Superior temporal gyrus (tissue), 1 donor: ENCODE measurements around the gene CAMTA2.

Experiments used
- DNase-seq: peaks from one replicate; pipeline ENCODE4 v3.0.0-alpha.2; 2016; ENCODE audit errors: extremely low spot score

CAMTA2 gene

DNA sequence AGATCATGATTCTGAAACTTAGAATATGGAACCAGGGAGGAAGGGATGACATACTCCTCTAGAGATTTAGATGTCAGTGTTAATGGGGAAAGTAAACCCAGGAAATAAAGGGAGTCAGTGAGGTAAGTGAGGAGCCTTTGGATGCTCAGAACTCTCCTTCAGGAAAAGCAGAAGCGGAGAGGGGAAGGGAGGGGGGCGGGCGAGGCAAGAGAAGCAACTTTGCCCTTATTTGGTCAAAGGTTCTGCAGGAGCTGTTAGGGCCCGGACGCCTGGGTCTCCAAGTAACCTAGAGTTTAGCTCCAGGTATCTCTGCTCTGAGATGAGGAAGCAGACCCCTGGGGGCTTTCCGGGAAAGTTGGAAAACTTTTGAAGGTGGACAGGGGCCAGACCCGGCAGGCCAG, 40.5 kb downstream of the CAMTA2 start:
- no peak for DNase-seq

DNA sequence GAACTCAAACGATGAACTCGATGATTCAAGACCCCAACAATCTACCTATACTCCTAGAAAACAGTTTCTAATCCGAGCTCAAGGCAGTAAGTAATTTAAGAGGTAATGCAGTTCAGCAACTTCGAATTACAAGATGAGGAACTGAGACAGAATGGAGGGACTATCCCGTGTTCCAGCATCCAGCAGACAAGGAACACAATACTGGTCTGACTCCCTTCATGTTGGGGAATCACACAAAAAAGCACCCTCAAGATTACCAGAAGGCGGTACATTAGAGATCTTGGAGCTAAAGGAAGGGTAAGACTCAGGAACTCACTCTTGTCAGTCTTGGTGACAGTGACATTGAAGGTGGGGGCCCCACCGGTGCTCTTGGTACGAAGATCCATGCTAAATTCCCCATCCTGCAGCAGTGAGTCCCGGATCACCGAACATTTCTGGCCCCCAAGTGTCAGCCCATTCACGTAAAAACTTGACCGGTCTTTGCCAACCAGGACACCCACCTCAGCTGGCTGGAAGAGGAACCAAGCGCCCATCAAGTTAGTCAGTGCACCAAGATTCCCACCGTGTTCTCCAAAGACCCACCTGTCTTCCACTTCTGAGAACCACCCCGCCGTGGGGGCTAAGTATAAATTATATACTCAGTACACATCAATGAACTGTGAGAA, 41.0 kb downstream of the CAMTA2 start:
- no peak for DNase-seq

DNA sequence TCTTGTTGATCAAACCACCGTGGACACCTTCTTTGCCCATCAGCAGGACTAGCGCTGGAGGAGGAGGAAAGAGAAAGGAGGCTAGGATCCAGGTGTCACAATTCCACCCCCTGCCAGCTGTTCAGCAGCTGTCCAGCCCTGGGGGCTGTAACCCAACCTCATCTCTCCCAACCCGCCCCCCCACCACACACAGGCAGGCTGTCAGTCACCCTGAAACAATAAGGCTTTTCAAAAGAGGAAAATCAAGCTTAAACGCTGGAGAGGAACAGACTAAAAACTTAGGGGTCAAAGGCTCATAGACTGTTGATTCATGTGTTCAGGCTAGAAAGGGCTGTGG, 41.6 kb downstream of the CAMTA2 start:
- DNase-seq: no peak

DNA sequence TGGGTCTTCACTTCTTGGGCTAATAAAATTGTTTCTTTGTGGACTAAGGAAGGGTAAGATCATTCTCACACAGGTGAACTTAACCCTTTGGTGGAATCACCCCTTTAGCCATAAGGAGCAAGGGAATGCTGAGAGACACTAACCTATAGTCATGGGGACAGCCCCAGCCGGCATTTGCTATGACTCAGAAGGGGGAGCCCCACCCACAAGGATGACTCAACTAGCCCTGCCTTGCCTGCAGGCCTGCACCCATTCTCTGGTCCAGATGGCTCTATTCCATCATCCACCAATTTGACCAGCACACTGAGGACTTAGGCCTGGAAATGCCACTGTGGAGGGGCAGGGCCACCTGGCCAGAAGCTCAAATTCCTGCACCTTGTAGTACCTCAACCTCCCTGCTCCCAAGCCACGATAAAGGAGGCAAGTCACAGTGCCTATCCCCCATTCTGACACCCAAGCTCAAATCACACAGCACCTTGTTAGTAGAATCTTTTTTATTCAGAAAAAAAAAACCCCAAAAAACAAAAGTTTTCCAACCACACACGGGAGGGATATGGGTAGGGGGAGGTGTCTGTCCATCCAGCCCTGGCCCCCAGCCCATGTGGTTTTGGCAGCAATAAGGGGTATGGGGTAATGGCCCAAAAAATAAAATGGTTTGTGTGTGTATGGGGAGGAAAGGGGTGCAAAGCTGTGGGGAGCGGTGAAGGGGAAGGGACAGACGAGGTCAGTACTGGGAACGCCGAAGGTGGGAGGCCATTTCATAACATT, 42.1 kb downstream of the CAMTA2 start:
- DNase-seq: peak; percentile 48

DNA sequence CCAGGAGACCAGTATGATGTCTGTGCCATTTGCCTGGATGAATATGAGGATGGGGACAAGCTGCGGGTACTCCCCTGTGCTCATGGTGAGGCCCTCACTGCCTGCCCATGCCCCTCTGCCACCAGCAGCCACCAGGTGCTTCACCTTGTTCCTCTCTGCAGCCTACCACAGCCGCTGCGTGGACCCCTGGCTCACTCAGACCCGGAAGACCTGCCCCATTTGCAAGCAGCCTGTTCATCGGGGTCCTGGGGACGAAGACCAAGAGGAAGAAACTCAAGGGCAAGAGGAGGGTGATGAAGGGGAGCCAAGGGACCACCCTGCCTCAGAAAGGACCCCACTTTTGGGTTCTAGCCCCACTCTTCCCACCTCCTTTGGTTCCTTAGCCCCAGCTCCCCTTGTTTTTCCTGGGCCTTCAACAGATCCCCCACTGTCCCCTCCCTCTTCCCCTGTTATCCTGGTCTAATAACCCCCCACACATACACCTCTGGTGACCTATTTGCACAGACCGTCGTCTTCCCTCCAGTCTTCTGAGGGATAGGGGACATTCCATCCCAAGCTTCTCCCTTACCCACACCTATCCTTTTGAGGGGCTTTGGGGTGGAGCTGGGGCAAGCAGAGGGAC, 42.8 kb downstream of the CAMTA2 start:
- no peak for DNase-seq

DNA sequence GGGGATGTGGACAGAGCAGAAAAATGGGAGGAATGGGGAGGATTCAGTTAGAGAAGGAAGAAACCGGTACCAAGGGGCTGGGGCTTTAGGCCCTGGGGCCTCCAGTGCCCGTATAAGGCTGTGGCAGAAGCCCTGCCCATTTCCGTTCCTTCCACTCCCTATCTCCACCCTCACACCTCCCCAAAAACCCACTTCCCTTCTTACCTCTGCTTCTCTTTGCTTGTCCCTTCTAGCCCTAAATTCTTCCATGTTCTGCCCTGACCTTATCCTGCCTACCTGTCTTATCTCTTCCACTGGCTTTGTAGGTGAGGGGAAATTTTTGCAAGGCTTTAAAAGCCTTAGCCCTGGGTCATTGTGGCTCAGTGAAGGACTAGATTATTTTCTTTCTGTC, 43.3 kb downstream of the CAMTA2 start:
- no peak for DNase-seq

DNA sequence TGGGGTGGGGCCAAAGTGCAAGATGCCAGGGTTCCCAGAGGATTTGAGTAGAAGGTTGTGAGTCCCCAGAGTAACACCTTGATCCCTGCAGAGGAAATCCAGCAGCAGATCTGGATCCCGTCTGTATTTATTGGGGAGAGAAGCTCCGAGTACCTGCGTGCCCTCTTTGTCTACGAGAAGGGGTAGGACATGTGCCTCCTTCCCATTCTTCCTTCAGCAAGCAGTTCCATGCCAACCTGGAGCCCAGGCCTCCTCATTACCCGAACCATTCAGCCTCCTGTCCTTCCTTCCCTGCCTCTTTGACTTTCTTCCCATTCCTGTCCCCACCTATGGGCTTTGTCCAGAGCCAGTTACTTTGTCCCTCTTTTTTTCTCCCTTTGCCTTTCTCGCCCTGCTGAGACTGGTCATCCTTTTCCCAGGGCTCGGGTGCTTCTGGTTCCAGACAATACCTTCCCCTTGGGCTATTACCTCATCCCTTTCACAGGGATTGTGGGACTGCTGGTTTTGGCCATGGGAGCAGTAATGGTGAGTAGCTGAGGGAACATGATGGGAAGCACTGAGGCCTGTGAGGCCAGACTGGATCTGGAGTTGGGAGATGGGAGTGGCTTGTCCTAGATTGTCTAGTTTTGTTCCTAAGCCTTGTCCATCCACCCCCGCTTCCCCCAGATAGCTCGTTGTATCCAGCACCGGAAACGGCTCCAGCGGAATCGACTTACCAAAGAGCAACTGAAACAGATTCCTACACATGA, 44.5 kb downstream of the CAMTA2 start:
- no peak for DNase-seq

DNA sequence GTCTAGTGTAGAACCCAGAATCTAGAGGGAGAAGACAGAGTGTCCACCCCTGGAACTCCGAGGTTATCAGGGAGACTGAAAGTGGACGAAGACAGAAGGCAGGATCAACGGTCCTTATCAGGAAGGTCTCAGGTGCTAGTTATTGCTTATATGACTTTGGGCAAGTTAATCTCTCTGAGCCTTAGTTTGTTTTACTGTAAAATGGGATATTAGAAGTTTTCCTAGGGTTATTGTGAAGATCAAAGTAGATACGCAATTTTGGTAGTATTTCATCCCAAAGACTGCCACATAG, 46.2 kb downstream of the CAMTA2 start:
- no peak for DNase-seq

DNA sequence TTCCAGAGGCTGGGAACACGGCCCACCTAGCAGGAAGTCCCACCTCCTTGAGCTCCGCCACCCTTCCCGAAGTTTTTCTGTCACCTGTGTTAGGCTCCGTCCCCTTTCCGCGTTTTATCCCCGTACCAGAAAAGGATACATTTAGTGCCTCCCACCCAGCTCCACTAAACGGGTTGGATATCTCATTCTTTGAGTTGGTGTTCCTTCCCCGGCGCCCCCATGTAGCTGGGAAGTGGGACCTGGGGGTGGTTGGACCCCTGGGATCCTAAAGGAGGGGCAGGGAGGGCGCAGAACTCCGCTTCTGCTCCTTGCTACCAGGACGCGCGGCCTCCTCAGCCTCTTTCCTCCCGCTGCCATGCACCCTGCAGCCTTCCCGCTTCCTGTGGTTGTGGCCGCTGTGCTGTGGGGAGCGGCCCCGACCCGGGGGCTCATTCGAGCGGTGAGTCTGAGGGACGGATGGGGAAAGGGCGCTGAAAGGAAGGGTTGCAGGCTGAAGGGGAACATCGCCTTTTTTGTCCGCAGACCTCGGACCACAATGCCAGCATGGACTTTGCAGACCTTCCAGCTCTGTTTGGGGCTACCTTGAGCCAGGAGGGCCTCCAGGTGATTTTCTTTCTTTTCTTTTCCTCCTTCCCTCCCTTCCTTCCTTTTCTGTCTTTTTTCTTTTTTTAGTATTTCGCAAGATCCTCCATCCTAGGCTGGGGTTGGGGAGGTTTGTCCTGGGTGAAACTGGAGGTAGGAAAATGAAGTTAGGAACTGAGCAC, 46.7 kb downstream of the CAMTA2 start:
- DNase-seq: no peak

DNA sequence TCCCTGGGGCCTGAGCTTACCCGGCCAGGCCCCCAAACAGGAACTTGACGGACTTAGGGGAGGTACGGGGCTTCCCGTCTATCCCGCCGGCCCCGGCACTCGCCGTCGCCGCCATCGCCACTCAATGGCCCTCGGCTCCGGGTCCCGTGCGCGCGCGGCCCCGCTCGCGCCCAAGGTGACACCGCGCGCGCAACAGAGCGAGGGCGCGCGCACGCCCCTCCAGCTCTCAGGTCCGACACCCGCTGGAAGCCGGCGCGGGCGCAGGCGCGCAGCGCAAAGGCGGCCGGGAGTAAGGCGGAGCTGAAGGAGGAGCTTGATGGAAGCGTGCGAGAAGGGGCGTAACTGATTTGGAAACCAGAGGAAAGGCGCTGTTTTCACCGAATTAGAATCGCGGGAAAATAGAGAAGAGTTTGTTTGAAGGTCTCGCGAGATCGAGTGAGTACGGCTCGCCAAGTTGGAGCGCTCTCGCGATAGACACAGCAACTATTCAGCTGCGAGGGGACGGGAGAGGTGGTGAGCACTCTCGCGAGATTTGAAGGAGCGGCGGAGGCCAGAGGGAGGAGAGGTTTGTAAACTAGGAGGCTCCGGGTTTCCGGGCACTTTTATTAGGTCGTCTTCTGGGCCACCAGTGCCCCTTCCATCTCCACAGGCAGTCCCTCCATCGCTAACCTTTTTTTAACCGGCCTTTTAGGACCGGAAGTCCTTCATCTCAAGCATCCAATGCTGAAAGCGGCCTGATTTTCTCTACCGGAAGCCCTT, 47.5 kb downstream of the CAMTA2 start, which contains the start of the genes RNF167 and SLC25A11:
Gene RNF167 (plus strand): TSS at position 473 of the 759 bp plus-strand sequence. CDS start 642 bp downstream, outside the sequence.
Gene SLC25A11 (minus strand): TSS at position 251 of the 759 bp plus-strand sequence. CDS start 136 bp downstream, at position 115.
- peak; percentile 99 for DNase-seq

DNA sequence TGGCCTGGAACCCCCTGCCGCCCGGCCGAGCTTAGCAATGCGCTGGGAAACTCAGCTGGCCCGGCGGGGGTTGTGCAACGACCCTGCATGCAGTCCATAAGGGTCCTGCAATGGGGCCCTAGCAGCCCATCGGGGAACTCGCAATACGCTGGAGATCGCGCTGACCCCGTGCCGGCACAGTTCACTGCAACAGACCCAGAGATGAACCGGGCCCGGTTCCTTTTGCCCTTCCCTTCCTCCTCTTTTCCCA, 48.0 kb downstream of the CAMTA2 start:
- peak; percentile 19 for DNase-seq

DNA sequence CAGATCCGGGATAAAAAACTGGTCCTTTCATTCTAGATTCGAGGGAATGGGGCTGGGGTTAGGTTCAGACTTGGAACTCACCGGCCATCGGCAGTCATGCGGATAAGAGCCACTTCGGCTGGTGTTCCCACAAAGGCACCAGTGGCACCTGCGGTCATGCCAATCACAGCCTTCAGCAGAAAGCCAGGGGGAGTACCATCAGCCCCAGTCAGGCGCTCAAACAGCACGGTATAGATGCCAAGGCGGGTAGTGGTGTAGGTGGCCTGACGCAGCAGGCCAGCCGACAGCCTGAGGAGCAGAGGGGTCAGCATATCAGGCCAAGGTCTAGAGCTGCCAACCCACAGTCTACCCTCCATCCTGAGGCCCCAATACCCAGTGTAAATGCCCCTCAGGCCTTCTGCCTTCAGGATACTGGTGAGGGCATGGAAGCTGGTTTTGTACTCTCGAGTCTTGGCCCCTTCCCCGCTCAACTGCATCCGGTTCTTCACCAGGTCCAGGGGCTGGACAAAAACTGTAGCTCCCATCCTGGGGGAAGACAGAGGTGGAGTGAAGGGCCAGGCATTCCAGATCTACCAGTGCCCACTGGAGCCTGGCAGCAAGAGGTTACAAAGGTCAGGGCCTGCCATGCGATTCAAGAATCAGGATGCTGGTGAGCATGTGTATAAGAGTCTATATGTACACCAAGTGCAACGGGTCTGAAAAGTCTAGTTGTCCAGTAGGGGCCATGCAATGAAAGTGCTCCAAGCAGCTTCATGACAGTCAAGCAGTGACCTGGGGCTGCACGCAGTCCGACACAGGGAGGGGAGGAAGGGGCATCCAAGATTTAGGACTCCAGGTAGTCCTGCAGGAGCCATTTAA, 48.6 kb downstream of the CAMTA2 start:
- DNase-seq: no peak

DNA sequence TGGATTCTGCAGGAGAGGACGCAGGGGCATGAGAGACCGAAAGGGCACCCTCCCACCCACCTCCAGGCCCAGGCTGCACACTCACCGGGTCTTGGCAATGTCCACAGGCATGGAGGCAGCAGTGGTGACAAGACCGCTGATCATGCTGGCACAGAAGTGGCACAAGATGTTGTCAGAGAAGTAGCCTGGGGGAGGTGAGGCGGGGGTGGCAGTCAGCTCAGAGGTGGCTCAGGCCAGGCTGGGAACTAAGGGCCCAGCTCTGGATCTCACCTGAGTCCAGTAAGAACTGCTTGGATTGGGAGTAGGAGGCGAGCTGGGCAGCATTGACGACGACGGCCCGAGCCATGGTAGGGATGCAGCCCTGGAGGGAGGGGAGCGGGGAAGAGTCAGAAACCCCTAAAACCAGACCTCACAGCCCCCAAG, 49.4 kb downstream of the CAMTA2 start:
- no peak for DNase-seq

DNA sequence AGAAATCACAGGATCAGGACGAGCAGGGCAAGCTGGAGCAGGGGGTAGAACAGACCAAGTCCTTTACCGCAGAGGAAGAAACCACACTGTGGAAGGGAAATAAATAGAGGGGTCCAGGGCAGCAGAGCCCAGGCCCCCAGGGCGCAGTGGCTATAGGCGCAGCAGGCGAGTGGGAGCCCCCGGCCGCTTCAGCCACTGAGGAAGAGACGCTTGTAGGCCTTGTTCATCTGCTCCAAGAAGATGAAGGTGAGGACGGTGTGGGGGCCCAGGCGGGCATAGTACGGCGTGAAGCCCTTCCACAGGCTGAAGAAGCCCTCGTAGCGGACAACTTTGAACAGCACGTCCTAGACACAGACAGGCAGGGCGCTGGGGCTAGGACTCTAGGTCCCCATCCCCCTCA, 49.9 kb downstream of the CAMTA2 start:
- DNase-seq: no peak

DNA sequence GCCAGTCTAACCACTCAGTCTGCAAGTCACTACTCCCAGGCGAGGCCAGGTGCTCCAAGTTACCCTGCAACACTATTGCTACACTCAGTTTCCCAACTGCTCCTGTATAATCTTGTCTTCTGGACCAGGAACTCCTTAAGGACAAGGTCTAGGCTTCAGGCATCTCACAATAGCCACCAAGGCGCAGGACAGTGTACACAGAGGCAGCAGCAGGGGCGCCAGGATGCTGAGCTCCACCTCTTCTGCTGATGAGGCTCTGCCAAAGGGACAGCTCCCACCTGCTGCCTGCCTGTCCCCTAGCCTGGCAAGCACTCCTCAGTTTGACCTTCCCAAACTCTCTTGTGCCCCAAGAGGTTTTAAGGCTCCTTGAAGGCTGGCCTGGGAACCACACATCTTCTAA, 51.0 kb downstream of the CAMTA2 start:
- DNase-seq: no peak

DNA sequence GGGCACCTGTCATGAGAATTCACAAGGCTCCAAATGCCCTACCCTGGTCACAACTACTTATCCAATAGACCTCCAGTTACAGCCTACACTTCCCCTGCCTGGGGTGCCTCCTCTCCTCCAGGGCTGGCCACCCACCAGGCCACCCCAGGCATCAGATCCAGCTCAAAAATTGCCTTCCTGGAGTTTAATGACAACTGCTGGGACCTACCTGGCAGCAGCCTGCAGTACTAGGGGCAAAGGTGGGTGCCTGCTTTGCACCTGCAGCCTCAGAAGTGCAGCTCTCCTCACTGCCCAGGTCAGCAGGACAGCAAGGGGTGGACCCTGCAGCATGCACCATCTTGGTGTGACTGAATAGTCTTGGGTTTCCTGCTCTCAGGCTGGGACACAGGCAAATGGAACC, 51.8 kb downstream of the CAMTA2 start:
- no peak for DNase-seq

DNA sequence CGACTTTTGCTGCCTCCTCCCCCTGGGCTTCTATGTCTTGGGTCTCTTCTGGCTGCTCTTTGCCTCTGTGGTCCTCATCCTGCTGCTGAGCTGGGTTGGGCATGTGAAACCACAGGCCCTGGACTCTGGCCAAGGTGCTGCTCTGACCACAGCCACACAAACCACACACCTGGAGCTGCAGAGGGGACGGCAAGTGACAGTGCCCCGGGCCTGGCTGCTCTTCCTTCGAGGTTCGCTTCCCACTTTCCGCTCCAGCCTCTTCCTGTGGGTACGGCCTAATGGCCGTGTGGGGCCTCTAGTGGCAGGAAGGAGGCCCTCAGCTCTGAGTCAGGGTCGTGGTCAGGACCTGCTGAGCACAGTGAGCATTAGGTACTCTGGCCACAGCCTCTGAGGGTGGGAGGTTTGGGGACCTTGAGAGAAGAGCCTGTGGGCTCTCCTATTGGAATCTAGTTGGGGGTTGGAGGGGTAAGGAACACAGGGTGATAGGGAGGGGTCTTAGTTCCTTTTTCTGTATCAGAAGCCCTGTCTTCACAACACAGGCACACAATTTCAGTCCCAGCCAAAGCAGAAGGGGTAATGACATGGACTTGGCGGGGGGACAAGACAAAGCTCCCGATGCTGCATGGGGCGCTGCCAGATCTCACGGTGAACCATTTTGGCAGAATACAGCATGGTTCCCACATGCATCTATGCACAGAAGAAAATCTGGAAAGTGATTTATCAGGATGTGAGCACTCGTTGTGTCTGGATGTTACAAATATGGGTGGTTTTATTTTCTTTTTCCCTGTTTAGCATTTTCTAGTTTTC, 53.1 kb downstream of the CAMTA2 start:
- DNase-seq: no peak

DNA sequence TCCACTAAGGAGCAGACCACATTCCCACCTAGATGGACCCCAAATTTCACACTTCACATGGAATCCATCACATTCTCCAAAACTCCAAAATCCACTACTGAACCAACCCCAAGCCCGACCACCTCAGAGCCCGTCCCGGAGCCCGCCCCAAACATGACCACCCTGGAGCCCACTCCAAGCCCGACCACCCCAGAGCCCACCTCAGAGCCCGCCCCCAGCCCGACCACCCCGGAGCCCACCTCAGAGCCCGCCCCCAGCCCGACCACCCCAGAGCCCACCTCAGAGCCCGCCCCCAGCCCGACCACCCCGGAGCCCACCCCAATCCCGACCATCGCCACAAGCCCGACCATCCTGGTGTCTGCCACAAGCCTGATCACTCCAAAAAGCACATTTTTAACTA, 53.8 kb downstream of the CAMTA2 start:
- no peak for DNase-seq

DNA sequence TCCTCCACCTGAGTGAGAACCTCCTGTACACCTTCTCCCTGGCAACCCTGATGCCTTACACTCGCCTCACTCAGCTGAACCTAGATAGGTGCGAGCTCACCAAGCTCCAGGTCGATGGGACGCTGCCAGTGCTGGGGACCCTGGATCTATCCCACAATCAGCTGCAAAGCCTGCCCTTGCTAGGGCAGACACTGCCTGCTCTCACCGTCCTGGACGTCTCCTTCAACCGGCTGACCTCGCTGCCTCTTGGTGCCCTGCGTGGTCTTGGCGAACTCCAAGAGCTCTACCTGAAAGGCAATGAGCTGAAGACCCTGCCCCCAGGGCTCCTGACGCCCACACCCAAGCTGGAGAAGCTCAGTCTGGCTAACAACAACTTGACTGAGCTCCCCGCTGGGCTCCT, 54.7 kb downstream of the CAMTA2 start:
- DNase-seq: no peak
